ENCODE measurements around the gene GAPVD1. TPM values are rescaled to one million over a fixed set of nuclear protein-coding genes. Genes with fewer than 3 reads are reported as not detected.
A peak's percentile ranks its signal among the peaks of the same experiment; 100 is the strongest.
"Not testable (repeated sequence)": the region's sequence is repeated elsewhere in the genome, so short reads cannot be mapped to it uniquely, and the experiment has no call there.

GAPVD1 gene
- polyA plus RNA-seq, 3 donors: 28.2 to 31.0 (median 30.4) TPM

- DNase-seq (ENCODE audit: low read depth in 3 of 3, low spot score in 2 of 3): no peak
These were observed 35.3 kb downstream of the GAPVD1 start for GRCh38 chr9:125296843-125297372.

- no peak for DNase-seq (ENCODE audit: low read depth in 3 of 3, low spot score in 2 of 3)
These were observed 36.3 kb downstream of the GAPVD1 start for GRCh38 chr9:125297917-125298316.

- no peak for DNase-seq (ENCODE audit: low read depth in 3 of 3, low spot score in 2 of 3)
These were observed 40.6 kb downstream of the GAPVD1 start for GRCh38 chr9:125302241-125302640.

DNA sequence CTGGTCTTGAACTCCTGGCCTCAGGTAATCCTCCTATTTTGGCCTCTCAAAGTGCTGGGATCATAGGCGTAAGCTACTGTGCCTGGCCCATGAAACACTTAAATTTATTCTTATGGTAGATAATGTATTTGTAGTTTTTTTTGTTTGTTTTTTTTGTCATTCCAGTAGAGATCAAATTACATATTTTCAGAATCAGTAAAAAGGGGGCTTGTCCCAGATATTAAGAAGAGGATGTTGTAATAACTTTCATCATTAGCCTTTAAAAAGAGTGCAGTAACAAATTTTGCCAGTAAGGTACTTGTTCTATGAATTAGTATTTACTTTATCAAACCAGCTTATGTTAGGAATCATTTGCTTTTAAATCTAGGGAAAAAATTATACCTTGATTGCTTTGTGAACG is 42.6 kb downstream of the GAPVD1 start:
- DNase-seq (ENCODE audit: low read depth in 3 of 3, low spot score in 2 of 3): no peak

- DNase-seq (ENCODE audit: low read depth in 3 of 3, low spot score in 2 of 3): no peak
These were observed 50.8 kb downstream of the GAPVD1 start for GRCh38 chr9:125312411-125312810.

DNA sequence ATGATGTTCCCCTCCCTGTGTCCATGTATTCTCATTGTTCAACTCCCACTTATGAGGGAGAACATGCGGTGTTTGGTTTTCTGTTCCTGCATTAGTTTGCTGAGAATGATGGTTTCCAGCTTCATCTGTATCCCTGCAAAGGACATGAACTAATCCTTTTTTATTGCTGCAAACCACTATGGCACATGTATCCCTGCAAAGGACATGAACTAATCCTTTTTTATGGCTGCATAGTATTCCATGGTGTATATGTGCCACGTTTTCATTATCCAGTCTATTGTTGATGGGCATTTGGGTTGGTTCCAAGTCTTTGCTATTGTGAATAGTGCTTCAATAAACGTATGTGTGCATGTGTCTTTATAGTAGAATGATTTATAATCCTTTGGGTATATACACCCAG is 54.7 kb downstream of the GAPVD1 start:
- DNase-seq (ENCODE audit: low read depth in 3 of 3, low spot score in 2 of 3): not testable (repeated sequence)

- DNase-seq (ENCODE audit: low read depth in 3 of 3, low spot score in 2 of 3): no peak
These were observed 56.1 kb downstream of the GAPVD1 start for GRCh38 chr9:125317704-125318103.

DNA sequence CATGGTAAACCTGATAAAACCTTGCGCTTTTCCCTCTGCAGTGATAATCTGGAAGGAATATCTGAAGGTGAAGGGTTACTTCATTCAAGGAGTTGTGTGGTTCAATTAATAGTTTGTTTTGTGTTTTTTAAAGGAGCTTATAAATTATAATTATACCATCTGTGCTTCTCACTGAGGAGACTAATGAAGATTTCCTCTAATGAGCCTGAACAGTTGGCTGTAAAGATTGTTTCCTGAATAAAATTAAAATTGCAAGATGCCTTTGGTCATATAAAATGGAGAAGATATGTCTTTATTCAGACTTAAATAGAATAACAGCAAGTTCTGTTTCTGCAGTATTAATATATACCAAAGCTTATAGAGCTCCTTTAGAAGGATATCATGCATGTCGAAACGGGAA is 59.9 kb downstream of the GAPVD1 start:
- DNase-seq (ENCODE audit: low read depth in 3 of 3, low spot score in 2 of 3): no peak

- no peak for DNase-seq (ENCODE audit: low read depth in 3 of 3, low spot score in 2 of 3)
These were observed 62.0 kb downstream of the GAPVD1 start for GRCh38 chr9:125323615-125324014.

DNA sequence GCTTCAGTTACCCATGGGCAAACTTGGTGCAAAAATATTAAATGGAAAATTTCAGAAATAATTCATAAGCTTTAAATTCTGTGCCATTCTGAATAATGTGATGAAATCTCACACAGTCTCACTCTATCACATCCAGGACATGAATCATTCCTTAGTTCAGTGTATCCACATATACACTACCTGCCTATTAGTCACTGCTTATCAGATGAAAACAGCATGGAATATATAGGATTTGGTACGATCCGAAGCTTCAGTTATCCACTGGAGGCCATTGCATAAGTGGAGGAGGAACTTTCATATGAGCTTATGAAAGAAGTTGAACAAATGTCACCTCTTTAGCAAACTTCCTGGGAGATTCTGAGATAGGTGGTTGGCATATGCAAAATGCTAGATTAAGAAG is 64.2 kb downstream of the GAPVD1 start:
- no peak for DNase-seq (ENCODE audit: low read depth in 3 of 3, low spot score in 2 of 3)

DNA sequence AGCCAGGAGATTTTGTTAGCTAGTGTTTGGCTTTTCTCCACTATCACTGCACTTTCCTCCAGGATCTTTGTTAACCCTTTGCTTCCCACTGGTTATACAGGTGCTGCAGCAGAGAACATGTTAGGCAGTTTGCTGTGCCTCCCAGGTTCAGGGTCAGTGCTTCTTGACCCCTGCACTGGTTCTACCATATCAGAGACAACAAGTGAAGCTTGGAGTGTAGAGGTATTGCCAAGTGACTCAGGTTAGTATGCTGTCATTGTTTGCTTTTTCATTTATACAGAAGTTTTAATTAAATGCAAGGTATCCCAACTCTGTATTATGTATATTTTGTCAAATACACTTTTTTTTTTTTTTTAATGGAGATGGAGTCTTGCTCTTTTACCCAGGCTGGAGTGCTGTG is 68.4 kb downstream of the GAPVD1 start:
- no peak for DNase-seq (ENCODE audit: low read depth in 3 of 3, low spot score in 2 of 3)

GRCh38 chr9:125330587-125330986 is 69.0 kb downstream of the GAPVD1 start:
- no peak for DNase-seq (ENCODE audit: low read depth in 3 of 3, low spot score in 2 of 3)

- DNase-seq (ENCODE audit: low read depth in 3 of 3, low spot score in 2 of 3): no peak
These were observed 70.9 kb downstream of the GAPVD1 start for GRCh38 chr9:125332527-125332926.

- DNase-seq (ENCODE audit: low read depth in 3 of 3, low spot score in 2 of 3): peak in 1 of 3 donors; percentile 51
These were observed 75.6 kb downstream of the GAPVD1 start for GRCh38 chr9:125337236-125337635.

DNA sequence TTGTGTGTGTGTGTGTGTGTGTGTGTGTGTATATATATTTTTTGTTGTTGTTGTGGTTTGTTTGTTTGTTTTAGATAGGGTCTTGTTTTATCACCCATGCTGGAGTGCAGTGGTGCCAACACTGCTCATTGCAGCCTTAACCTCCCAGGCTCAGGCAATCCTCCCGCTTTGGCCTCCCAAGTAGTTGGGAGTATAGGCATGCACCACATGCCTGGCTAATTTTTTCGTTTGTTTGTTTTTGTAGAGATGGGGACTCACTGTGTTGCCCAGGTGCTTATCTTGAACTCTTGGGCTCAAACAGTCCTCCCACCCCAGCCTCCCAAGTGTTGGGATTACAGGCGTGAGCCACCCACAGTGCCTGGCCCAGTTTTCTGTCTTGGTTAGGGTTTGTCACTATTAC is 77.3 kb downstream of the GAPVD1 start:
- no peak for DNase-seq (ENCODE audit: low read depth in 3 of 3, low spot score in 2 of 3)

- DNase-seq (ENCODE audit: low read depth in 3 of 3, low spot score in 2 of 3): no peak
These were observed 79.9 kb downstream of the GAPVD1 start for GRCh38 chr9:125341566-125341965.

DNA sequence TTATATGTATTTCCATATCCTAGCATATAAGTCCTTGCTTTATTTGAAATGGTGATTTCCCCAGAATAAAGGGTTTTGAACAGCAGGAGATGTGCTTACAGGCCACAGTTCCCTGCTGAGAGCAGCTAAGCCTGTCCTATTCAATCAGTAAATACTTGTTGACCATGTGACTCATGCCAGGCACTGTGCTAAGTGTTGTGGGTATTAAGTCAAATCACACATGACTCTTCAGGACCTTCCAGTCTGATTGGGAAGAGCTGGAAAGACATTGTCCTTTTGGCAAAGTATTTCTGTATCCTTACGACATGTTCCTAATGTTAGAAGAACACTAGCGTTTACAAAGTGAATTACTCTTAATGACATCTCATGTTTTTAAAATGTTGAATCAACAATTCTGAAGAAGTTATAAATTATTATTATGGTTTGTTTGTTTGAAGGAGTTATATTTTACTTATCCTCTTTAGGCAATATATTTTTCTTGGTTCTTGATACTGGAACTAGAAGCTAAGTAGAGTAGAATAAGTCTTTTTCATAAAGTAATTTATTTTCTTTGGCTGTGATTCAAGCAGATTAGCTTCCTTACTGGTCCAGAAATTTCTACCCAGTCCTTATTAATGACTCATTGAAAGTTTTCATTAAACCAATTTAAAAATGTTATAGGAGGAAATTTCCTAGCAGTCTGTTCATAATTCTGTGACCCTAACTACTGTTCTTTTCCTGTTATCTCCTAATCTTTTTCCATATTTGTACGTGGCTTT is 82.1 kb downstream of the GAPVD1 start:
- peak in 1 of 3 donors; percentile 36 for DNase-seq (ENCODE audit: low read depth in 3 of 3, low spot score in 2 of 3)

DNA sequence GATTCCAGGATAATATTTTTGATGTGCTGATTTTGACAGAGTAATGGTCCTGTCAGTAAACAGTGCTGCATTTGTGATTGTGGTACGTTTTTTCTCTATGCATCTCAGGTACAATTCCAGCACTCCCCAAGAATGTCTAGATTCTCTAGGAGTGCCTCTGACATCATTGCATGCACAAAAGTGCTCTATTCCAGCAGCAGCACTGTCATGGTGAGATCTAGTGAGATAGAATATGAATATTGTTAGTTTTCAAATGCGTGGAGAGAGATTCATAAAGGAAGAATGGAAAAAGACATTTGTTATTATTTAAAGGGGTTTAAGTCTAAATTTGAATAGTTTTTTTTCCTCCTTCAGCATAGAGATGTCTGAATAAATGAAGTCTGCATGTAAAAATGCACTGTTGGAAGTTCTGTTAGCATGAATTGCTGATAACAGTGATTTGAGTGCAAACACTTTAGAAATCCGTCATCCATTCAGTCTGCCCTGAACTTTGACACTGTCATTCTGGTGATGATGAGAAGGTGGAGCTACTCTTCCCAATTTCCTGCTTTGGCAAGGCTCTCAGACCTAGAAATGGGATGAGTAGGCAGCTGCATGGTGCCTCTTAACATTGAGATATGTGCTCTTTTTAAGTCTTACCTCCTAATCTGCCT is 84.6 kb downstream of the GAPVD1 start:
- DNase-seq (ENCODE audit: low read depth in 3 of 3, low spot score in 2 of 3): no peak

DNA sequence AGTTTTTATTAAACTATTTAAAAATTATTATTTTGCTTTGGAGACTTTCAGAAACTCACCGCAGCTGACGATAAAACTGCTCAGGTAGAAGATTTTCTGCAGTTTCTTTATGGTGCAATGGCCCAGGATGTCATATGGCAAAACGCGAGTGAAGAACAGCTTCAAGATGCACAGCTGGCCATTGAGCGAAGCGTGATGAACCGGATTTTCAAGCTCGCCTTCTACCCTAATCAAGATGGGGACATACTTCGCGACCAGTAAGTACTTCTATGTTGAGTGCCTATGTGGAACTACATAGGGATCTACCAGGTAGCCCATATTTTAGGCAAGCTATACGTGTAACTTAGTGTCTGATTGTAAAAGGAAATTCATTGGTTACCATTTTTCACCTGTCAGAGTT is 94.0 kb downstream of the GAPVD1 start:
- DNase-seq (ENCODE audit: low read depth in 3 of 3, low spot score in 2 of 3): no peak

DNA sequence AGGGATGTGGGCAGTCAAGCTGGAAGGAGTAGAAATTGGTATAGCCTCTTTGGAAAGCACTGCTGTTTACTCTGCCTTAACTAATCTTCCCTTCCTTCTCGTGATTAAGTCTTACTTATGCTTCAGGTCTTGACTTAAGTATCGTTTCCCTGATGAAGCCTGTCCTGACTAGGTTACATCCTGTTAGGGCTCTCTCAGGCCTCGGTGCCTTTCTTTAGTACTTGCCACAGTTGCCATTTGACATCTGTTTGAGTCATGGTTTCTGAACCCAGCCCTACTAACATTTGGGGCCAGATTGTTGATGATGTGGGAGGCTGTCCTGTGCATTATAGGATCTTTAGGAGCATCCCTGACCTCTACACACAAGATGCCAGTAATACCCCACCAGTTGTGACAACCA is 94.4 kb downstream of the GAPVD1 start:
- DNase-seq (ENCODE audit: low read depth in 3 of 3, low spot score in 2 of 3): no peak

GRCh38 chr9:125359011-125359410 is 97.4 kb downstream of the GAPVD1 start:
- DNase-seq (ENCODE audit: low read depth in 3 of 3, low spot score in 2 of 3): no peak

DNA sequence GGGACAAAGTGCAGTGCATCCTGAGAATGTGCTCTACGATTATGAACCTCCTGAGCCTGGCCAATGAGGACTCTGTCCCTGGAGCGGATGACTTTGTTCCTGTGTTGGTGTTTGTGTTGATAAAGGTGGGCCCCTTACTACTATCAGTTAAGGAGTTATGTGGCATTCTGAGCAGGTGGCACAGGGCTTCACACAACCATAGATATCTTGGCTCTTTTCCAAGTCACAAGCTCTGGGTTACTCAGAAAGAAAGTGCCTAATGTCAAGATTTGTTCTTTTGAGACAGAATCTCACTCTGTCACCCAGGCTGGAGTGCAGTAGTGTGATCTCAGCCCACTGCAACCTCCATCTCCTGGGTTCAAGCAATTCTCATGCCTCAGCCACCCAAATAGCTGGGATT is 99.0 kb downstream of the GAPVD1 start:
- DNase-seq (ENCODE audit: low read depth in 3 of 3, low spot score in 2 of 3): no peak

All from right renal cortex interstitium (tissue), 3 donors.